GM19372 (cell line): ENCODE results near the gene B3GALT4.

Experiments
- ATAC-seq: cut with Tn5 transposase; IDR thresholded peaks from one replicate; pipeline ENCODE4 v1.9.1; 2021; ENCODE audit warnings: mild to moderate bottlenecking, low read depth, moderate library complexity; ENCODE audit not compliant: unreplicated experiment

Gene B3GALT4

DNA sequence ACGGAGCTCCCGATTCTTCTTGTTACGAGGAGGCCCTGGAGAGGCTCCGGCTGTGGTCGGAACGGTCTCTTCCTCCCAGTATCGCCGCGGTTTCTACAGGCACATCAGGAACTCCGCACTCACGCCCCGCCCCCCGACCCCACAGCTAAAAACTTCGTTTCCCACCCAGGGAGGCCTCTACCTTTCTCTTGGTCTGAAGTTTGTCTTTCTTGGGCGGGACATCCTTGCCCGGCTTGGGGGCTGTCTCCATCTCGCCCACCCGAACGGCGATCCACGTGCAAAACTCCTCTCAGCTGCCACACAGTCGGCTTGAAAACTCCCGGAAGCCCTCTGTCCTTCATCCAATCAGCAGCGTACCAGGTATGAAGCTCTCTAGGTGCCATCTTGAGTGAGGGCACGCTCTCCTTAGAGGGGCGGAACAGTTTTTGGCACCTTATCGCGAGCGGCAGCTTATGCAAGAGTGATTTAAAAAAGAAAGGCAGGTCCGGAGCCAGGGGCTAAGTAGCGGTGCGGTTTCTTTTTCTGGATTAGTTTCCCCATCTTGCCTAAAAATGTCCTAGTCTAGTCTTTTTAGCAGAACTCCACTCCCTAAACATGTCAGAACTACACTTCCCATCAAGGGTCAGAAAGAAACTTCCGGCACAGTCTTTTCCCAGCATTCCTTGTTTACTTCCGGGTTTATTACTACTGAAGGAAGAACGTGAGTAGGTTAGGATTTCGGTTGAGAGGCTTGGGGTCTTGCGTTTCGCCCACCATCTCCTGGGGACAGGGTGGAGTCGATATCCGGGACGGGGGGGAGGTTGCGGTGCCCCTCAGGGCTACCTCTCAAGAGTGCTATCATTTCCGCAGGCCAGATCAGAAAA lies 12.2 kb downstream of the B3GALT4 start, which contains the start of the genes PFDN6 and WDR46:
Gene PFDN6 (plus strand): TSS at position 681 of the 863 bp plus-strand sequence. CDS start 256 bp downstream, outside the sequence.
Gene WDR46 (minus strand): TSS at position 319 of the 863 bp plus-strand sequence. CDS start 69 bp downstream, at position 250.
- peak; percentile 94 for ATAC-seq

DNA sequence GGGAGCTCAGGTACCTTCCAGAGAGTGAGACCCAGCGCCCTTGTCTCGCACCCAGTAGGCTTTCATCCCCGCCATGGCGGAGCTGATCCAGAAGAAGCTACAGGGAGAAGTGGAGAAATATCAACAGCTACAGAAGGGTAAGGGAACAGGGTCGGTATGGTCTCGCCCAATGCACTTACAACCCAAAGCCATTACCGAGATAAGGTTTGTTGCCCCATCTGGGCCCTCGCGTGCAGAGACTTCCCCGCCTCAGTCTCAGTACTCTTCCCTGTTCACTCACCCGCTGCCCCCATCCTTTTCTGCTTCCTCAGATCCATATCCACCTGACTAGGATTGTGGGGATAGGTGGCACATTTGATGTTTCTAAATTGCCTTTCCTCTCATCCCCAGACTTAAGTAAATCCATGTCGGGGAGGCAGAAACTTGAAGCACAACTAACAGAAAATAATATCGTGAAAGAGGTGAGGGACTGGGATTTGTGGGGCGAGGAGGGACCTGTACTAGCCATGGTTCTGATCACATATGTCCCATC lies 12.9 kb downstream of the B3GALT4 start:
- ATAC-seq, result no peak

DNA sequence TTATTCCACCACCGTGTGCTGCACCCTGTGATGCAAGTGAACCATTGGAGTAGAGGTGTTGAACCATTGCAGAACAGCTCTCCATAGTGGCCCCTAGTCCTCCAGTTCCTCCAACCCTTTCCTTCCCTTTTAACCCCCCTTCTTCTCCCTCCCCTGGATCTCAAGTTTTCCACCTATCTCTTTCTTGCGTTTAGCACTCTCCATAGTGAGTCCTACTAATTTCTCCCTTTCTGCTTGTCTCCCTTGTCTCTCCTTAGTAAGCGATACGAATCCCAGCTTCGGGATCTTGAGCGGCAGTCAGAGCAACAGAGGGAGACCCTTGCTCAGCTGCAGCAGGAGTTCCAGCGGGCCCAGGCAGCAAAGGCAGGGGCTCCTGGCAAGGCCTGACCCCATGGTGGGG lies 13.5 kb downstream of the B3GALT4 start:
- ATAC-seq, result no peak

DNA sequence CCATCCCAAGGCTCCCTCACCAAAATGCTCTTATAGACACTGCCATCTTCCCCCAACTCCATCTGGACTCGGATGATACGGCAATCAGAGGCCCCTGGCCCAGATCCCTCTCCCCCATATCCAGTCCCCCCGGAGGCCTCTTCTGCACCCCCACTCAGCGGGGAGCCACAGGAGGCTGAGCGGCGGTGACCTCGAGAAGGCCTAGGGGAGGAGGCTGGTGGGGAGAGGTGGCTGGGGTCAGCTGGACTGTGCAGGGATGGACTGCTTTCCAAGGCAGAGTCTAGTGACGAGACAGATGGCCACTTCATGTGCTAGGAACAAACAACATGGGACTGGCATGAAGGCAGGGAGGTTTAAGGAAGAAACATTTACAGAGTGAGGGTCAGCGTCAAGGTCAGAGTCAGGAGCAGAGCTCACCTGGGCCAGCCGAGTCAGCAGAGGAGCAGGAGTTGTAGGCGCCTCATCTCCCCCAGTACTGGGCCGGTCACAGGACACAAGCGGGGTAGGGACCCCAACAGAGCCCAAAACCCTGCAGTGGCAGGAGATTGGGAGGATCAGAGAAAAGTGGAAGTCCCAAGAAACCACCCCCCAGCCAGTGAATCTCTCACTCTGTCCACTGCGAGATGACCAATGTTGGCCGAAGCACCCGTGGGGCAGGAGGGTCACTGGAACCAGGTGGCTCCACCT lies 16.2 kb downstream of the B3GALT4 start:
- ATAC-seq, result no peak

DNA sequence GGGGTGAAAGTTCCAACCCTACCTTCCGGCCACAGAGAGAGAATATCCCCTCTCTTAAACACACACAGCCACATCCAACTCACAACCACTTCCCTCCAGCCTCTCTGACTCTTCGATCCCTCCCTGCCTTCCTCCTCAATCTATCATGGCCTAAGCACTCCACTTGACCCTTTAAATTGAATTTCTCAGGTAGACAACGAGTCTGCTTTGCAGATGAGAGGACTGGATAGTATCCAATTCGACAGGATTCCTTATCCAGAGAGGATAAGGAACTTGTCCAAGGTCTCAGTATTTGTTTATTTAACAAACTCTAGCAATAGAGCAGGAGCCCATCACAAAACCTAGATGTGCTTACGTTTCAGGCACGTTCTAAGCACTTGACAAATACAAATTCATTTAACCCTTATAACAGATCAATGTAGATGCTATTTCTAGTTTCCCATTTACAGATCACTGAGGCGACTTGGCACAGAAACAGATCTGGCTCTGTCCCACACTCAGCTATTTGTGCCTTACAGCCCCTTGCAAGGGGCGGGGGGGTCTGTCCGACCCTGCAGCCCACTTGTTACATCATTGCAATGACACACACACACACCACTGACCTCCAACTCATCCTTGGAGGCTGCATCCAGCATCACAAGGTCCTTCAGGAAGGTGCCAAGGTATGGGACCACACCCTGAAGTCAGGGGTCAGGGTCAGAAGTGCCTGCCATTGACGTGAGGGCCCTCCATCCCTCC lies 17.3 kb downstream of the B3GALT4 start:
- ATAC-seq, result no peak

DNA sequence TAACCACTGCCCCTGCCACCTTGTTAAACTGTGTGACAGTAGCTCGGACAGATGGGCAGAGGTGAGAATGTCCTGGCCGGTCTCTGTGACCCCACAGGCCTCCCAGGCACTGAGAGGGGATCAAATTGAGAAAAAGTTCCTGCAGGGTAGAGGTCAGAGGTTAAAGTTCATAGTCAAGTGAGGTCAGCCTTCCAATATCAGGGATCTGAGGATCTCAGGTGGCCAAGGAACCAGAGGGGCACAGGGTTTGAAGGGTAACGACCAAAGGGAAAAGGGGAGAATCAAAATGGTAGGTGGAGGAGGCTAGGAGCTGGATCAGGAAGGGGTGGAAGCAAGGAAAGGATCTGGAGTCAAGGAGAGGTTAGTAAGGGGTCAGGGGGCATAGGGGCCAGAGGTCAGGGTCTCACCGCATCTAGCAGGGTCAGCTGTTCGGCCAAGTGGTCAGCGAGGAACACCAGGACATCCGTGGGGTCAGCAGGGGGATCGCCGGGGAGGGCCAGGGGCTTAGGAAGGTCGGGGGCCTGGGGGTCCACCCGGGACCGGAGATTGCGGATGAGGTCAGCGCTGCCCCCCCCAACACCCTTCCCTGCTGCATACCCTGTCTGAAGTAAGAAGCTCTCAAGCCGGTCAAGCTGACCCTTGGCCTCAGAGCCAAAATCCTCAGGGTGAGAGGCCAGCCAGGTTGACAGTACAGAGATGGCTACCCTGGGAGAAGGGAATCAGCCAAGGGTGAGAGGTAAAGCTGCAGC lies 18.9 kb downstream of the B3GALT4 start:
- ATAC-seq, result no peak

DNA sequence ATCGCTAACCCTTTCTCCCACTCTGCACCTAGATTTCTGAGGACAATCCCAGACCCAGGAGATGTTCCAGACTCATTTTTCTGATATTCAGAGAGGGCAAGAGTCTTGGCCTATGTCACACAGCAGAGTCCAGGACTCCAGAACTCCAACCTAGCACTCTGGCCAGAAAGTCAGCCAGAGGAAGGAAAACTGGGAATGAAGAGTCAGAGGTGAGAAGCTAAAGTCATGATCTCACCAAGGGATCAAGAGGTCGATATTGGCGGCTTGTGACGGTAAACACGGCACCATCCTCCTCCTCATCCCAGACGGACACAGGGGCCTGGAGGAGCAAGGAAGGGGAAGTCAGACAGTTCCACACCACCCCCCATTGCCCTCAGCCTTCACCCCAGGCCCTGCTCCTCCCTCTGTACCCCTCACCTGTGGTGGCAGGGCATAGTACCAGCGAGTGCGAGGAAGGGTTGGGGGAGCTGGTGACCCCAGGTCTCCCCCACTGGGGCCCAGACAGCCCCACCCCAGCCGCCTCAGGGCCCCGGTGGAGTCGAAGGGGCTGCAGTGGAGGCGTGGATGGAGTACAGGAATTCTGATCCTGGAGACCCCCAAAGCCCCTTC lies 20.0 kb downstream of the B3GALT4 start:
- ATAC-seq, result no peak

DNA sequence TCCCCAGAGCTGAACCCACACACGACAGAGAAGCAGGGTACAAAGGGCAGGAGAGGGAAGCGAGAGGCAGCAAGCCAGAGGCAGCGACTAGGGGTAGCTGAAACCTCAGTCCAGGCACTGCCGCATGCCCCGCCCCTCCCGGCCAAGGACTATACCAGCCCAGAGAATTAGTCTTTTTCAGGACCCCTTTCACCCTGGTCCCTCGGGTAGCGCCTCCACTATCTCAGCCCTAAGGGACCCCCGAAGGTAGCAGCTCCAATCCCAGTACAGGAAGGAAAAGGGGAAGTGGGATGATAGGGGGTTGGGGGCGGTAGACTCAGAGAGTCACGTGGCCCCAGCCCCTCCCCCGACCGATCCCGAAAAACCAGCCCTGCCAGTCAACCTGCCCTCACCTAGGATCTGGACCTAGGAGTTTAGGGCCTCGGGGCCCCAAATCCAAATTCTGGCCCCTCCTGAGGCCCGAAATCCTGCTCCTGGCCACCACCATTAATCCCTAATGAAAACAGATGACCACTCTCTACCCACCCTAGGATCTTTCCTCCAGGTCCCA lies 20.6 kb downstream of the B3GALT4 start:
- no peak for ATAC-seq

DNA sequence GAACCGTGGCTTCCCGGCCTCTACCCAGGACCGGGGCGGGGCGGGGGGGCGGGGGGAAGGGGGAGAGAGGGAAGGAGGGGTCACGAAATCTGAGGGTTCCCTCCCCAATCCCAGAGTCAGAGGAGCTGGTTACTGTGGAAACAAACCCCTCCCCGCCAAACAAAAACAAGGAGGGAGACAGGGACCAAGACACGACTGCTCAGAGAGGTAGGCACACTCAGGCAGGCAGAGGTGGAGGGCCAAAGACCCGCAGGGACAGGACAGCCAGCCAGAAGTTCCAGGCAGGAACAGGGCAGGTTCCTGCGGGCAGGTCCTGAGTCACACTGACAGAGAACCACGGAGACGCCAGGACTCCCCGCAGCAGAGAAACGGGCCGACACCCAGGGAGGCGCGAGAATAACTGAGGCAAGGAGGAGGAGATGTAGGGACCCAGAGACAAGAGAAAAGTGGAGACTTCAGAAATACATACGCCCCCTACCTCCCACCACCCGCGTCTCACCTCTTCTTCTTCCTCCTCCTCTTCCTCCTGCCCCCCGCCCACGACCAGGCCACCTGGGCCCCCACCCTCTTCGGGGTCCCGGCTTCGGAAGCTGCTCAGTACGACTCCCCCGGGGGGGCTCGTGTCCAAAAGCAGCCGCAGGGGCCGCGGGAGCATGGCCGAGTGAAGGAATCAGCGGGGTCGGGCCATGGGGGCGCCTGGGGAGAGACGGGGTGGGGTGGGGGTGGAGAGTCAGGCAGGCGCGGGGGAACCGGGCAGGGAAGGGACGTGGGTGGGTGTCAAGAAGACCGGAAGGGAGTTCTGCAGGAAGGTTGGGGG lies 21.2 kb downstream of the B3GALT4 start:
- ATAC-seq, result no peak

DNA sequence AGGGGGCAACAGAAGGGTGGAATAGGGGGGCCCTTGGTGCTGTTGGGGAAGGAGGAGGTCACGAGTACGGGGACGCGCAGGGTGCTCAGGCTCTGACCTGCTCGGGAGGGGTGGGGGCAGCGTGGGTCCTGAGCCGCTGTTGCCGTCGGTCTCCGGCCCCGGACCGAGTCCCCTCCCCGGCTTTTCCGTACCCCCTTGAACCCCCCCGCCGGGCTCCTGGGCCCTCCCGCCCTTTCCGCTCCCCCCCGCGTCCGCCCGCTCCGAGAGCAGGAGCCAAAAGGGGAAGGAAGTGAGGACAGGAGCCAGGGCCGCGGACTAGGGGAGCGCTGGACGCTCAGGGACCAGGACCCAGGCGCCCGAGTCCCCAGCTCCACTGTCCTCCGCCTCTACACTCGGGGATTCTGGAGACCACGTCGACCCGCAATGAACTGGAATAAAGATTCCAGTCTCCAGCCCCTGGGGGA lies 21.9 kb downstream of the B3GALT4 start, which contains the start of gene RGL2:
Gene RGL2 (minus strand): TSS at position 170 of the 464 bp plus-strand sequence. CDS start 332 bp downstream, outside the sequence.
- ATAC-seq, result peak; percentile 20

DNA sequence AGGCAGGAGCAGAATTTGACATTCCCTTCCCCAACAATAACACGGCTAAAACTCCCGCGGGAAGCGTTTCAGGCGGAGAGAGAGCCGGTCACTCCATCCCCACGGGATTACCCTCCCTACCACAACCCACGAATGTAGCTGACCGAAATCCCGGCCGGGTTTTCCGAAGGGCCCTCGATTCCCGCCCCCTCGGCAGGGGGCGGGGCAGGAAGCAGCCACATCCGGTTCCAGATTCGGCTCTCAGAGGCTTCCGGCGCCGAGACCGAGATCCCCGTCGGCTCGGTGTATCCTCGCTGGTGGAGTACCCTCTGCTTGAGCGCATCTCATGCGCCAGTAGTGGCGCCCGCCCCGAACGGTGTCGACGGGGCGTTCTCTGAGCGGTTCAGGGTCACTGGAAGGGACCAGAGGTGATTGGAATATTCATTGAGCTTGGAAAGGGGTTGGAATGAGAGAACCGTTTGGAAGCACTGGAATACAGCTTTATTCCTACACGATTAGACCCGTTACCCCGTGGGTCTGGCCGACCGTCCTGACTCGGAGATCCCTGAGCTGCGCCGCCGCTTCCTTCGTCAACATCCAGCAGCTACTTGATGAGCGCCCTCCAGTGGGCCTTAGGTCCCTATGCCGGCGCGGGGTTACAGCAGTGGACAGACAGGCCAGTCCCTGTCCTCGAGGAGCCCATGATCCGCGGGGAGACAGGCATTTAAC lies 22.5 kb downstream of the B3GALT4 start:
- ATAC-seq, result peak; percentile 78

DNA sequence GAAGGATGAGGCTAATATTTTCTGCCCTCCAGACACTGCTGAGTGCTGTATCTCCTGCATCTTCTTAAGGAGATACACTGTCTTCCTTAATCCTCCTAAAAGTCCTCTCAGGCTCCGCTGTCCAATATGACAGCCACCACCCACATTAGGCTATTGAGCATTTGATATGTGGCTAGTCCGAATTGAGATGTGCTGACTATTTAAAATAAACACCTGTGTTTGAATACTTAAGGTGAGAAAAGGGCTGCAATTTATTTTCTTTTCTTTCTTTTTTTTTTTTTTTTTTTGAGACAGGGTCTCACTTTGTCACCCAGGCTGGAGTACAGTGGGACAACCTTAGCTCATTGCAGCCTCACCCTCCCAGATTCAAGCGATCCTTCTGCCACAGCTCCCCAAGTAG lies 25.0 kb downstream of the B3GALT4 start:
- ATAC-seq, result no peak

DNA sequence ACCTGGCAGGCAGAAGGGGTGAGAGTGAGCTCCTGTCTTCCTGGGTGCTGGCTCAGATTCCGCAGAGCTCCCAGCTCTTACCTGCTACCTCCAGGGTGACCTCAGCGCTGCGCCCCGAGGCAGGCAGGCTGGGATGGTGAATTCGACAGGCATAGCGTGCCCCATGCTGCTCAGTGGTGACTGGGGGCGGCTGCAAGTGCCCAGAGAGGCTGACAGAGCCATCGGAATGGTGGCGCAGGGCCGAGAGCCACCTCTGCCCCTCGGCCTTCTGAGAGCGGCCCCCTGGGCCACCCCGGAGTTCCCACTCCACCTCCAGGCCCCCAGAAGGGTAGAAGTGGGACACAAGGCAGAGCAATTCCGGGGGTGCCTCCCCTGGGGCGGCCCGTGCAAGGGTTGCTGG lies 27.3 kb downstream of the B3GALT4 start:
- ATAC-seq, result no peak

DNA sequence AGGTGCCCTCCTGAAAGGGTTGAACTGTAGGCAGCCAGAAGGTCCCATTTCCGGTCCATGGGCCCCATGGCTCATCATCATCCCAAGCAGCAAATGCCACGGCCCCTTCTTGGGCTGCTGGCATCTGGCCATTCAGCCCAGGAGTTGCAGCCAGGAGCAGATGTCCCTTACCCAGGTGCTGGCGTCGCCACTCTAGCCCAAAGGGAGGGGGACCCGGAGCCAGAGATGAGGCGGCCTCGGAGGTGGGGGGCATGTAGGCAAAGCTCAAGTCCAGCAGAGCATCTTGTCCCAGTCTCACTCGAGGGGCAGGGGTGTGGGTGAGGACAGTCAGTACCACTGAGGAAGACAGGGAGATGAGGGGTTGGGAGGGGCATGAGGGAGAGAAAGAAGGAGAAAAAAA lies 28.1 kb downstream of the B3GALT4 start:
- ATAC-seq, result no peak

DNA sequence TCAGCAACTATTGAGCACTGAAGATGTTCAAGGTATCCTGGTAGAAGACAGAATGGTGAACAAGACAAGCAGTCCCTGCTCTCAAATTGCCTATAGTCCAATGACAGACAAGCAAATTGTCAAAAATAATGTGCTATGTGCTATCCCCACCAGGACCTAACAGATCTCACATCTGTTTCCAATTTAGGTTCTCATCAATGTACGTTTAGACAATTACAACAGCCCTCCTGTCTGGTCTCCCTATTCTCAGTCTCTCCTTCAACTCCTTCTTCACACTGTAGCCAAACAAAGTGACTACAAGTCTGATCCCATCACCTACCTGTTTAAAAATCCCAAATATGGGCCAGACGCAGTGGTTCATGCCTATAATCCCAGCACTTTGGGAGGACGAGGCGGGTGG lies 29.4 kb downstream of the B3GALT4 start:
- no peak for ATAC-seq

DNA sequence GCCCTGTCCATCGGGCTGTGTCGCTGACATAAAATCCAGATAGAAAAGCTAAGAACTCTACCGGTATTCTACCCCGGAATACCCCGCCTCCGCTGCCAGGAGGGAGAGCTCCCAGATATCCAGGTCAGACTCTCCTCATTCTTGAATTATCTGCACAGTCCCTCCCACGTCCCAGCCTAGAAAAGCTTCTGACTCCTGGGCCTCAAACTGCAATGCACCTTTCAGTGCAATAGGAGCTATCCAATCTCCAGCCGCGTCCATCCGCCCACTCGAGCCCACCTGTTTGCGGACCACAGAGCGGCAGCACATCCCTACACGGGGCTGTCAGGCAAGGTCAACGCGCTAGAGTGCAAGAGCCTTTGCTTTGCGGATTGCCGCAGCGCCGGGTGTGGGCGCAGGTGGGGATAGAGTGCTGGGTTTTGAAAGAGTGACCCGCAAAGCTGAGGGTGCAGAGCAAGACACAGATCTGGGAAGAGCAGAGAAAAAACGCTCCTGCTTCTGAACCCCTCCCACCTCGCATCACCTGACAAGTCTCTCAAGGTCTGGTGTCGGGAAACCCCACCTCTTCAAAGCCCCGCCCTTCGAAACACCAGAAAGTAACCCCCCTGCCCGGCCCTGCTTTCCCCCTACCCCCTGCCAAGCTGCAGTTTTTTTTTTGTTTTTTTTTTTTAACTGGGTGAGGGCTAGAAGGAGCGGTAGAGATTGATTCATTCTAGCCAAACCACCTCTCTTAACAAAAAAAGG lies 35.6 kb downstream of the B3GALT4 start:
- no peak for ATAC-seq
